Dermis microvascular lymphatic vessel endothelial cell (primary cell): Measurements from ENCODE around the gene CDH15. TPM values are rescaled to one million over a fixed set of nuclear protein-coding genes. Genes with fewer than 3 reads are reported as not detected.
A peak's percentile ranks its signal among the peaks of the same experiment; 100 is the strongest.
"Not testable (repeated sequence)": the region's sequence is repeated elsewhere in the genome, so short reads cannot be mapped to it uniquely, and the experiment has no call there.

ENCODE experiments used
- DNase-seq, 2 donors: peaks; one replicate each; pipeline versions ENCODE4 v3.0.0 to v3.0.0-alpha.2; 2010; ENCODE audit warnings: low read depth in 2 of 2
- total RNA-seq: library from RNA; depleted of rRNA; stranded (reverse); fragments of >200 nt; gene quantifications from 2 replicates; pipeline ENCODE4 v1.2.1, GENCODE V29; 2014

Gene CDH15
- total RNA-seq, 1 donor from 2014 or later, result under 0.01 TPM

- no peak for DNase-seq
These were observed 53.1 kb downstream of the CDH15 start for GRCh38 chr16:89224665-89225064.

- DNase-seq, result no peak
These were observed 58.7 kb downstream of the CDH15 start for GRCh38 chr16:89230255-89230654.

GRCh38 chr16:89232107-89232506 lies 60.6 kb downstream of the CDH15 start:
- no peak for DNase-seq

GRCh38 chr16:89233678-89234490 lies 62.3 kb downstream of the CDH15 start:
- DNase-seq, result no peak

- no peak for DNase-seq
These were observed 66.2 kb downstream of the CDH15 start for GRCh38 chr16:89237733-89238132.

- DNase-seq, result peak in 1 of 2 donors; percentile 45
These were observed 69.8 kb downstream of the CDH15 start for GRCh38 chr16:89241187-89242007.

- no peak for DNase-seq
These were observed 71.2 kb downstream of the CDH15 start for GRCh38 chr16:89242795-89243200.

GRCh38 chr16:89243664-89244063 lies 72.1 kb downstream of the CDH15 start:
- no peak for DNase-seq

GRCh38 chr16:89244264-89244663 lies 72.7 kb downstream of the CDH15 start:
- not testable (repeated sequence) for DNase-seq

- no peak for DNase-seq
These were observed 73.2 kb downstream of the CDH15 start for GRCh38 chr16:89244754-89245153.

Other genes starting within 250 kb of the CDH15 start
- gene CBFA2T3, start 194.5 kb upstream of the CDH15 start, total RNA-seq, result under 0.01 TPM in 1 of 2 replicates, not detected in the other
- gene ACSF3, start 77.9 kb upstream of the CDH15 start, total RNA-seq, result 18.6 and 19.1 TPM in 2 replicates
- under 0.01 TPM in 1 of 2 replicates, not detected in the other for gene SLC22A31, start 28.8 kb downstream of the CDH15 start, total RNA-seq
- gene ZNF778, start 46.0 kb downstream of the CDH15 start, total RNA-seq, result 8.1 and 11.9 TPM in 2 replicates